VCaP (cell line): ENCODE measurements around the gene COQ8B.

ENCODE experiments used
- H3K27ac ChIP-seq: fragments of 450-650 bp; 2 replicates; pipeline ENCODE4 v1.5.1; 2017
- CTCF ChIP-seq: fragments of 450-650 bp; conservative IDR thresholded peaks from 2 replicates; pipeline ENCODE4 v1.5.1; 2017; ENCODE audit warnings: mild to moderate bottlenecking, moderate library complexity

COQ8B gene

GRCh38 chr19:40716031-40716481 lies 630 bp downstream of the COQ8B start:
- H3K27ac ChIP-seq = peak overlapping the region; percentile 94
- TF ChIP-seq CTCF = no peak

GRCh38 chr19:40714441-40715299 lies 2.0 kb downstream of the COQ8B start:
- H3K27ac ChIP-seq = peak overlapping the region; percentile 94
- TF ChIP-seq CTCF = 0 out of 2 replicates have a peak, but pooled peaks have one; percentile 6

- H3K27ac ChIP-seq = no peak overlapping the region
- TF ChIP-seq CTCF = no peak
Observed at GRCh38 chr19:40713939-40714338, 2.7 kb downstream of the COQ8B start.

- TF ChIP-seq CTCF = no peak
- H3K27ac ChIP-seq = no peak overlapping the region
Observed at GRCh38 chr19:40709817-40710216, 6.9 kb downstream of the COQ8B start.

GRCh38 chr19:40707615-40708014 lies 9.1 kb downstream of the COQ8B start:
- no peak for TF ChIP-seq CTCF
- H3K27ac ChIP-seq = no peak overlapping the region

GRCh38 chr19:40705950-40706619 lies 10.6 kb downstream of the COQ8B start:
- no peak overlapping the region for H3K27ac ChIP-seq
- TF ChIP-seq CTCF = no peak

GRCh38 chr19:40705362-40705651 lies 11.4 kb downstream of the COQ8B start:
- no peak overlapping the region for H3K27ac ChIP-seq

More at GRCh38 chr19:40705362-40705651, 11.4 kb downstream of the COQ8B start:
- no peak for TF ChIP-seq CTCF
